ENCODE measurements around the gene CADM2.

- TF ChIP-seq CTCF (IDR thresholded peaks at IDR 0.05; ENCODE audit: low read length): no peak
- TF ChIP-seq EZH2 (IDR thresholded peaks at IDR 0.05; ENCODE audit: borderline replicate concordance, low read length): no peak
Measured at GRCh38 chr3:84991422-84991900, 32.7 kb downstream of the CADM2 start.
